Neutrophil (primary cell): ENCODE results near the gene TMEM256.

Experiments used
- H3K27ac ChIP-seq: fragments of 200-600 bp; sonication (generic); 2 replicates; pipeline ENCODE4 v1.5.1; 2016; ENCODE audit warnings: mild to moderate bottlenecking, moderate library complexity
- H3K27me3 ChIP-seq: fragments of 200-600 bp; sonication (generic); 2 replicates; pipeline ENCODE4 v1.6.0; 2016; ENCODE audit warnings: mild to moderate bottlenecking
- H3K36me3 ChIP-seq: fragments of 200-600 bp; sonication (generic); 2 replicates; pipeline ENCODE4 v1.5.1; 2017
- H3K4me1 ChIP-seq, 2 experiments: fragments of 200-600 bp in 1 of 2; sonication (generic) in 1 of 2; 1 replicate in 1 of 2; 2 replicates in 1 of 2; pipeline versions ENCODE4 v1.5.1 to v1.6.1; 2013 to 2016; ENCODE audit warnings: low read depth in 1 of 2, low read length in 1 of 2, mild to moderate bottlenecking in 1 of 2, moderate library complexity in 1 of 2; ENCODE audit not compliant: control insufficient read depth in 1 of 2, insufficient read depth in 1 of 2
- H3K4me3 ChIP-seq, 2 experiments: fragments of 200-600 bp in 1 of 2; sonication (generic) in 1 of 2; 1 replicate in 1 of 2; 2 replicates in 1 of 2; pipeline ENCODE4 v1.5.1; 2013 to 2016; ENCODE audit warnings: low read depth in 1 of 2, low read length in 1 of 2, mild to moderate bottlenecking in 1 of 2, moderate library complexity in 1 of 2
- H3K9me3 ChIP-seq: fragments of 200-600 bp; sonication (generic); 2 replicates; pipeline ENCODE4 v1.5.1; 2016
- TF ChIP-seq, protein P1 (sequence below): fragments of 200-600 bp; sonication (generic); IDR thresholded peaks from 2 replicates; pipeline ENCODE4 v1.5.1; 2016; ENCODE audit warnings: antibody characterized with exemption

TMEM256 gene

DNA sequence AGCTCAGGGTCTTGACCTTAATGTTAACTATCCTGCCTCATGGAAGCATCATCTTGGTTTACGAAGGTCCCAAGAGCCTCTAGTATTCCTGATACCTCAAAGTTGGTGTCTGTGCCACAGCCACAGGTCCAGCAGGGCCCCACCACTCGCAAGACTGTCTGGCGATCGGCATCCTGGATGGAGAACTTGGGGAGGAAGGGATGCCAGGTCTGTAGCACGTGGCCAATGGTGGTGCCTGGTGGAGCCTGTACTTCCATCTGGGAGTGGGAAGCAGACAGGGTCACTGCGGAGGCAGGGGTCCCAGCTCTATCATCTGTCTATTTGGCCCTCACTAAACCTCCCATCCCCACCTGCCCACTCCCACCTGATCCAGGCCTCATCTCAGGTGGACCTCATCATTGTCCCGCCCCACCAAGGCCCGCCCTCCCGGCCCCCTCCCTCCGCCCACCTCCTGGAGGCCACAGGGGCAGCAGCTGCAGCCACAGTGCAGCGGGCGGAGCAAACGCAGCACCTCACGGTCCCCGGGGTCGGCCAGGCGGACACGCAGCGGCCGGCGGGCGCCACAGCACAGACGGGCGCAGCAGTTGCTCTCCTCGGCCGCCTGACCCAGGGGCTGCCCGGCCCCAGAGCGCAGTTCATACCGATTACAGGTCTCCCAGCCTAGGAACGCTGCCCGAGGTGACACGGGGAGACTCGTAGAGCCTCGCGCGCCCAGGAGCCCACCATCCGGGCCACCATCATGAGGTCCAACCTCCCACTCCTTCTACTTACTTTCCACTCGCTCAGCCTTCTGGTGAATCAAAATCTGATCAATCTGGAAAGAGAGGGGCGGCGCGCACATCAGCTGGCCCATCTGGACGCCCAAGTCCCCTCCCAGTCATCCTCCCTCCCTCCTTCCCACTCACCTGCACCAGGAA is 10.9 kb downstream of the TMEM256 start:
- H3K9me3 ChIP-seq = no peaks in the 10 kb centered on the region
- no peak overlapping the region for H3K4me3 ChIP-seq
- H3K4me1 ChIP-seq = peaks cover 14 to 18% of the 10 kb centered on the region in 2 experiments
- H3K27me3 ChIP-seq = peaks cover 16% of the 10 kb centered on the region
- TF ChIP-seq, protein P1, sequence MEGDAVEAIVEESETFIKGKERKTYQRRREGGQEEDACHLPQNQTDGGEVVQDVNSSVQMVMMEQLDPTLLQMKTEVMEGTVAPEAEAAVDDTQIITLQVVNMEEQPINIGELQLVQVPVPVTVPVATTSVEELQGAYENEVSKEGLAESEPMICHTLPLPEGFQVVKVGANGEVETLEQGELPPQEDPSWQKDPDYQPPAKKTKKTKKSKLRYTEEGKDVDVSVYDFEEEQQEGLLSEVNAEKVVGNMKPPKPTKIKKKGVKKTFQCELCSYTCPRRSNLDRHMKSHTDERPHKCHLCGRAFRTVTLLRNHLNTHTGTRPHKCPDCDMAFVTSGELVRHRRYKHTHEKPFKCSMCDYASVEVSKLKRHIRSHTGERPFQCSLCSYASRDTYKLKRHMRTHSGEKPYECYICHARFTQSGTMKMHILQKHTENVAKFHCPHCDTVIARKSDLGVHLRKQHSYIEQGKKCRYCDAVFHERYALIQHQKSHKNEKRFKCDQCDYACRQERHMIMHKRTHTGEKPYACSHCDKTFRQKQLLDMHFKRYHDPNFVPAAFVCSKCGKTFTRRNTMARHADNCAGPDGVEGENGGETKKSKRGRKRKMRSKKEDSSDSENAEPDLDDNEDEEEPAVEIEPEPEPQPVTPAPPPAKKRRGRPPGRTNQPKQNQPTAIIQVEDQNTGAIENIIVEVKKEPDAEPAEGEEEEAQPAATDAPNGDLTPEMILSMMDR = no peak
- H3K27ac ChIP-seq = no peak overlapping the region
- no peaks in the 10 kb centered on the region for H3K36me3 ChIP-seq

DNA sequence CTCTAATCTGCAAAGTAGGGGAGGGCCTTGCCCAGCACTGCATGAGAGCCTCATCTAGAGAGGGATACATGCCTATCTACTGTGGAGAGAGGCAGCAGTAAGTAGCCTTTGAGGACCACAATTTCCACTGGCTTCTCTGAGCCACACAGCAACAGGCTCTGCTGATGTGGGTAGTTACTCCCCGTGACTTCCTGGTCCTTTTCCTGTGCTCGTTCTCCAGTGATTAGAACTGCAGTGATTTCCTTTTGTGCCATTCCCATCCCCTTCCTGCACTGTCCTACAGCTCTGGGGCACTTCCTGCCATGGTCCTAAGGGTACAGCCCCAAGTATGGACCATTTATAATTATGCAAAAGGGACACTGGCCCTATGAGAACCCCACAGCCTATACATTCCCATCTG is 12.6 kb downstream of the TMEM256 start:
- peaks cover 14 to 18% of the 10 kb centered on the region in 2 experiments for H3K4me1 ChIP-seq
- TF ChIP-seq, protein P1 = no peak
- H3K36me3 ChIP-seq = no peaks in the 10 kb centered on the region

DNA sequence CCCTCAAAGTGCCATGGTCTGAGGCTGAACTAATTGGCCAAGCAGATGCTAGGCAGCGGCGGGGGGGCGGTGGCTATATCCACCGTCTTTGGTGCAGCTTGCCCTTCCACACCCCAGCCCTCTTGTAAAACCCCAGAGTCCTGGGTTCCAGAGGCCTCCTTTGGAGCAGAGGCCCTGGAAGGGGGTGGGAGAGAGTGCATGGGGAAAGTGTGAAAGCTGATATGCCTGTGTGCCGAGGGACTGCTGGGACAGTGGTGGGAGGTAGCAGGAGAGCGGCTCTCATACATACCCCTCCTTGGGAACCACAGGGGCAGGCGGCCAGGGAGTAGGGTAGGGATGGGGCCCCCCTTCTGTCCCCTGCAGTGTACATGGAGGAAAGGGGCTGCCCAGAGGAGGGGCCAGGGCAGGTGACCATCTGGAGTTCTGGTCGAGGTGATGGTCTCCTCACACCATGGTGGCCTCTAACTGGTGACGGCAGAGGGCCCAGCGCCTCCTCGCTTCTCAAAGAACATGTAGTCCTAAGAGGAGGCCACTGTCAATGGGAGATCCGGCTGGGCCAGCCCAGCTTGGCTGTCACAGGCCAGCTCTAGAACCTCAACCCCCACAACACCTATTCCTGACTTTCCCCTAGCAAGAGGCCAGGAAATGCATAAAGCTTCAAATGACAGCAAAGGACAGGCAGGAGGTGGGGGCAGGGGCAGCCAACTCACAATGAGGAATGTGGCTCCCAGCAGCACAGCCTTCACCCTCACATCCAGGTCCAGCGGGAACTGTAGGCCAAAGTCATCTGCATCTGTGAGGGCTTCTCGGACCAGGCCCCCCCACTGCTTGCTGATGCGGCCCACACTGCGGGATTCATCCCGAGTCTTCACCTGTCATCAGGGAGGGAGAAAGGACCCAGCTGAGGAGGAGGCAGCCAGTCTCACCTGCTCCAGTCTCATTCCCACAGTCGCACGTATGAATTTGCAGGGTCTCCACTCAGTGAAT is 13.7 kb downstream of the TMEM256 start:
- Histone ChIP-seq H3K9me3 (no peaks in the 10 kb centered on the region), H3K27me3 (peaks cover 26% of the 10 kb centered on the region), H3K4me3 (no peak overlapping the region), H3K36me3 (no peaks in the 10 kb centered on the region), H3K27ac (no peak overlapping the region), H3K4me1 (peaks cover 14 to 17% of the 10 kb centered on the region in 2 experiments)
- TF ChIP-seq, protein P1 = no peak

More for the DNA sequence above, 12.6 kb downstream of the TMEM256 start:
- H3K9me3 ChIP-seq = no peaks in the 10 kb centered on the region
- no peak overlapping the region for H3K4me3 ChIP-seq
- peaks cover 16% of the 10 kb centered on the region for H3K27me3 ChIP-seq
- H3K27ac ChIP-seq = no peak overlapping the region

DNA sequence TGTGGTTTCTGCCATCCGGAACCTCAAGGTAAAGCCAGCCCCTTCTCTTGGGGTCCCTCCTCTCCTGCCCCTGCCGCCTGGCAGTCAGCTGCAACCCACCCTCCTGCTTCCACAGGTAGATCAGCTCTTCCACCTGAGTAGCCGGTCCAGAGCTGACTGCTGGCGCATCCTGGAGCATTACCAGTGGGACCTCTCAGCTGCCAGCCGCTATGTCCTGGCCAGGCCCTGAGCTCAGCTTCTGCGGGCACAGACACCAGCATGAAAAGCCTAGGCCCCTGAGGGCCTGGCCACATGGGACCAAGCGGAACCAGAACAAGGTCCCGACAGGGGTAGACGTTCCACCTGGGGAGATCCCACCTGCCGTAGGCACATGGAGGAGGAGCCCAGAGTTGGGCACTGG is 15.0 kb downstream of the TMEM256 start:
- no peak overlapping the region for H3K27ac ChIP-seq
- no peak overlapping the region for H3K4me3 ChIP-seq
- peaks cover 6 to 11% of the 10 kb centered on the region in 2 experiments for H3K4me1 ChIP-seq
- H3K9me3 ChIP-seq = no peaks in the 10 kb centered on the region
- peaks cover 39% of the 10 kb centered on the region for H3K27me3 ChIP-seq
- no peaks in the 10 kb centered on the region for H3K36me3 ChIP-seq
- TF ChIP-seq, protein P1 = no peak

DNA sequence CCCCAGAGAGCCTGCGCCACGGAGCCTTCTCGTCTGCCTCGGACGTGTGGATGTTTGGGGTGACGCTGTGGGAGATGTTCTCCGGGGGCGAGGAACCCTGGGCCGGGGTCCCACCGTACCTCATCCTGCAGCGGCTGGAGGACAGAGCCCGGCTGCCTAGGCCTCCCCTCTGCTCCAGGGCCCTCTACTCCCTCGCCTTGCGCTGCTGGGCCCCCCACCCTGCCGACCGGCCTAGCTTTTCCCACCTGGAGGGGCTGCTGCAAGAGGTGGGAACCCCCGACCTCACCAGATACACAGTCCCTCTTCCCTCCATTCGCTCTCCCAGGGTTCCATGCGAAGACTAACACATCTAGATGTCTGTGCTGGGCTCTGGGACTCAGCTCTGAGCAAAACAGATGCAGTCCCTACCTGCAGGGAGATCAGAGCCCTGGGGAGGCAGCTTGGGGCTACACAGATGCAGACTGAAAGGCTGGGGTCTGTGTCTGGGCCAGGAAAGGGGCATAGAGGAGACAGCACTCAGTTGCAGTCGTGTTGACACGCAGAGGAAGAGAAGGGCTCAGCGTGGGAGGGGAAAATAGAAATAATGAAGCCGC is 19.3 kb downstream of the TMEM256 start:
- Histone ChIP-seq H3K27ac (no peak overlapping the region), H3K36me3 (no peaks in the 10 kb centered on the region), H3K9me3 (no peaks in the 10 kb centered on the region), H3K4me1 (peaks cover 7 to 10% of the 10 kb centered on the region in 2 experiments), H3K27me3 (peaks cover 66% of the 10 kb centered on the region), H3K4me3 (peak overlapping the region in 1 of 2 experiments; percentile 49)
- TF ChIP-seq, protein P1 = no peak
